B cell (primary cell): ENCODE data around the gene SMIM17. TPM values are rescaled to one million over a fixed set of nuclear protein-coding genes. Genes with fewer than 3 reads are reported as not detected.

Source experiments
- ATAC-seq: fragments of 200-7000 bp; cut with Tn5 transposase; one replicate; pipeline ENCODE4 v1.10.0; 2021; ENCODE audit warnings: low read depth, mild to moderate bottlenecking, moderate number of reproducible peaks, moderate library complexity
- CTCF ChIA-PET: fragments of 350-600 bp; sonication (Branson Sonifier 250); formaldehyde crosslinking; loops from one replicate; lab custom pipeline; 2021; ENCODE audit warnings: antibody characterized with exemption, inconsistent platforms; lab: Charles Lee
- POLR2A ChIA-PET: fragments of 350-600 bp; sonication (Branson Sonifier 250); formaldehyde crosslinking; loops from one replicate; lab custom pipeline; 2021; ENCODE audit warnings: antibody characterized with exemption; lab: Charles Lee
- DNase-seq: peaks from one replicate; pipeline ENCODE4 v3.0.0; 2013
- H2AFZ ChIP-seq: 2 replicates; pipeline ENCODE4 v1.6.1; 2012; ENCODE audit warnings: mild to moderate bottlenecking, low read depth, low read length; ENCODE audit not compliant: insufficient read depth, poor library complexity, severe bottlenecking
- H3K27ac ChIP-seq, 2 donors: 1 replicate in 1 of 2; 2 replicates in 1 of 2; pipeline ENCODE4 v1.5.1; 2012 to 2013; ENCODE audit warnings: low read length in 2 of 2, mild to moderate bottlenecking in 2 of 2, moderate library complexity in 1 of 2
- H3K27me3 ChIP-seq, 4 experiments: fragments of 200-600 bp in 1 of 4; sonication (generic) in 1 of 4; replicated peaks in 1 of 4; 1 replicate in 2 of 4; 2 replicates in 2 of 4; pipeline versions ENCODE4 v1.6.1 to v1.7.0; 2013 to 2016; ENCODE audit warnings: low read length in 3 of 4, mild to moderate bottlenecking in 2 of 4, mixed read lengths in 1 of 4, moderate library complexity in 1 of 4; ENCODE audit not compliant: insufficient read depth in 4 of 4, control insufficient read depth in 3 of 4; ENCODE audit errors: control extremely low read depth in 1 of 4
- H3K36me3 ChIP-seq, 2 experiments: replicated peaks in 1 of 2; 1 replicate in 1 of 2; 2 replicates in 1 of 2; pipeline versions ENCODE4 v1.6.1 to v1.7.1; 2013; ENCODE audit warnings: low read length in 1 of 2; ENCODE audit not compliant: insufficient read depth in 2 of 2, control insufficient read depth in 1 of 2; ENCODE audit errors: control extremely low read depth in 1 of 2, extremely low read depth in 1 of 2
- H3K4me1 ChIP-seq, 2 donors: fragments of 200-600 bp in 1 of 2; sonication (generic) in 1 of 2; 1 replicate in 1 of 2; 2 replicates in 1 of 2; pipeline versions ENCODE4 v1.5.1 to v1.6.1; 2013 to 2017; ENCODE audit warnings: low read length in 2 of 2; ENCODE audit not compliant: control insufficient read depth in 2 of 2, insufficient read depth in 2 of 2
- H3K4me2 ChIP-seq: replicated peaks from 2 replicates; pipeline ENCODE3; 2012; ENCODE audit warnings: mild to moderate bottlenecking, low read depth, low read length; ENCODE audit not compliant: poor library complexity, severe bottlenecking
- H3K4me3 ChIP-seq, 5 experiments: fragments of 200-600 bp in 1 of 5; sonication (generic) in 1 of 5; 1 replicate in 3 of 5; 2 replicates in 2 of 5; pipeline versions ENCODE4 v1.5.1 to v1.7.0; 2011 to 2016; ENCODE audit warnings: low read length in 4 of 5, mild to moderate bottlenecking in 4 of 5, low read depth in 2 of 5, control low read depth in 1 of 5, moderate library complexity in 1 of 5; ENCODE audit not compliant: insufficient read depth in 1 of 5; ENCODE audit errors: control extremely low read depth in 1 of 5, extremely low read depth in 1 of 5
- H3K79me2 ChIP-seq: fragments of 200-600 bp; sonication (generic); one replicate; pipeline ENCODE4 v1.6.0; 2016; ENCODE audit warnings: low read length; ENCODE audit not compliant: control insufficient read depth, insufficient read depth
- H3K9ac ChIP-seq: fragments of 200-600 bp; sonication (generic); 2 replicates; pipeline ENCODE4 v1.6.1; 2017; ENCODE audit warnings: mild to moderate bottlenecking, low read length, moderate library complexity
- H3K9me3 ChIP-seq, 3 donors: one replicate each; pipeline versions ENCODE4 v1.6.1 to v1.7.1; 2013; ENCODE audit warnings: low read length in 2 of 3; ENCODE audit not compliant: control insufficient read depth in 2 of 3, insufficient read depth in 1 of 3; ENCODE audit errors: control extremely low read depth in 1 of 3
- H4K20me1 ChIP-seq: 2 replicates; pipeline ENCODE4 v1.6.0; 2012; ENCODE audit warnings: mild to moderate bottlenecking, low read length; ENCODE audit not compliant: insufficient read depth, control insufficient read depth, poor library complexity, severe bottlenecking
- H3K27ac Mint-ChIP-seq: one replicate; pipeline ENCODE4 v1.8.0; 2021; ENCODE audit warnings: mixed read lengths
- H3K27me3 Mint-ChIP-seq: one replicate; pipeline ENCODE4 v1.8.0; 2021; ENCODE audit warnings: mixed read lengths
- H3K4me1 Mint-ChIP-seq: one replicate; pipeline ENCODE4 v1.8.0; 2021; ENCODE audit warnings: mixed read lengths
- H3K4me3 Mint-ChIP-seq: one replicate; pipeline ENCODE4 v1.8.0; 2021; ENCODE audit warnings: mixed read lengths
- H3K9me3 Mint-ChIP-seq: one replicate; pipeline ENCODE4 v1.8.0; 2022; ENCODE audit warnings: mixed read lengths; ENCODE audit not compliant: insufficient read depth
- EZH2 ChIP-seq: IDR thresholded peaks from 2 replicates; pipeline ENCODE4 v1.6.1; 2012; ENCODE audit warnings: borderline replicate concordance, low read depth, mild to moderate bottlenecking, moderate library complexity, low read length; ENCODE audit not compliant: insufficient read depth, poor library complexity, severe bottlenecking
- WGBS: methylation state at CpG from one replicate; pipeline ENCODE4 v1.1.5; 2013; ENCODE audit warnings: missing lambda C conversion rate; ENCODE audit not compliant: insufficient coverage; 5-methylcytosine and 5-hydroxymethylcytosine counted together
- intact Hi-C: fragments of 100-400 bp; cut with micrococcal nuclease; formaldehyde crosslinking; loops from one replicate; pipeline ENCODE4 v1.10.0; 2022
- polyA plus RNA-seq: library from polyadenylated mRNA; depleted of rRNA; stranded (reverse); fragments of >200 nt; gene quantifications from 2 replicates; pipeline ENCODE4 v1.2.3, GENCODE V29; 2012
- total RNA-seq, 2 donors: library from RNA; stranded (reverse); fragments of 120-200 nt in 1 of 2; gene quantifications; 1 replicate in 1 of 2; 2 replicates in 1 of 2; pipeline versions ENCODE4 v1.2.3 to v1.2.4, GENCODE V29; 2013 to 2022
- TF ChIP-seq, protein P1 (sequence below): fragments of 200-600 bp; IDR thresholded peaks from one replicate; pipeline ENCODE4 v1.8.0; 2022; ENCODE audit warnings: antibody characterized with exemption, mild to moderate bottlenecking

The SMIM17 gene
- total and polyA plus RNA-seq, 2 donors (not counting 1 experiment from before 2014, with no cell fraction given): not detected

DNA sequence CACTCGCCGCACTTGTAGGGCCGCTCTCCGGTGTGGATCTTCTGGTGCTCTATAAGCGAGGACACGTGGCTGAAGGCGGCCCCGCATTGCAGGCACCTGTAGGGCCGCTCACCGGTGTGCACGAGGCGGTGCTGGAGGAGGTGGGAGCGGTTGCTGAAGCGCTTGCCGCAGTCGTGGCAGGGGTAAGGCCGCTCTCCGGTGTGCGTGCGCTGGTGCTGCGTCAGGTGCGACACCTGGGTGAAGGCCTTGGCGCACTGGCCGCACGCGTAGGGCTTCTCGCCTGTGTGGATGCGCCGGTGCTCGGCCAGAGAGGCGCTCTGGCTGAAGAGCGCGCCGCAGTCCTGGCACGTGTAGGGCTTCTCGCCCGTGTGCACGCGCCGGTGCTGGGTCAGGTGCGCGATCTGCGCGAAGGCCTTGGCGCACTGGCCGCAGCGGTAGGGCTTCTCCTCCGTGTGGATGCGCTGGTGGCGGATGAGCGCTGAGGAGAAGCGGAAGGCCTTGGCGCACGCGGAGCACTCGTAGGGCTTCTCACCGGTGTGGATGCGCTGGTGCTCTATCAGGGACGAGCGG lies 21.1 kb downstream of the SMIM17 start:
- no peaks in the 10 kb centered on the region for H3K27me3 ChIP-seq
- intact Hi-C loops: no loop called here
- Mint-ChIP-seq H3K27ac (no peak overlapping the region), H3K9me3 (peaks cover 4% of the 10 kb centered on the region), H3K4me3 (no peak overlapping the region), H3K27me3 (no peaks in the 10 kb centered on the region), H3K4me1 (peaks cover 1% of the 10 kb centered on the region)
- ChIA-PET POLR2A (no interaction called here), CTCF (no interaction called here)
- DNase-seq: no peak
- H3K9me3 ChIP-seq: peaks cover 0 to 89% (median 6%) of the 10 kb centered on the region in 3 donors
- H3K27ac ChIP-seq: no peak overlapping the region
- H3K79me2 ChIP-seq: no peaks in the 10 kb centered on the region
- no peak overlapping the region for H3K9ac ChIP-seq
- H2AFZ ChIP-seq: no peak overlapping the region
- H3K4me1 ChIP-seq: peaks cover 0 to 4% of the 10 kb centered on the region in 2 donors
- ATAC-seq: no peak
- no peaks in the 10 kb centered on the region for H3K36me3 ChIP-seq
- H3K4me2 ChIP-seq: no peak overlapping the region
- no peaks in the 10 kb centered on the region for H4K20me1 ChIP-seq
- WGBS: 97% methylated on average over 60 of the region's 60 CpGs
- no peak overlapping the region for H3K4me3 ChIP-seq
- TF ChIP-seq, protein P1, sequence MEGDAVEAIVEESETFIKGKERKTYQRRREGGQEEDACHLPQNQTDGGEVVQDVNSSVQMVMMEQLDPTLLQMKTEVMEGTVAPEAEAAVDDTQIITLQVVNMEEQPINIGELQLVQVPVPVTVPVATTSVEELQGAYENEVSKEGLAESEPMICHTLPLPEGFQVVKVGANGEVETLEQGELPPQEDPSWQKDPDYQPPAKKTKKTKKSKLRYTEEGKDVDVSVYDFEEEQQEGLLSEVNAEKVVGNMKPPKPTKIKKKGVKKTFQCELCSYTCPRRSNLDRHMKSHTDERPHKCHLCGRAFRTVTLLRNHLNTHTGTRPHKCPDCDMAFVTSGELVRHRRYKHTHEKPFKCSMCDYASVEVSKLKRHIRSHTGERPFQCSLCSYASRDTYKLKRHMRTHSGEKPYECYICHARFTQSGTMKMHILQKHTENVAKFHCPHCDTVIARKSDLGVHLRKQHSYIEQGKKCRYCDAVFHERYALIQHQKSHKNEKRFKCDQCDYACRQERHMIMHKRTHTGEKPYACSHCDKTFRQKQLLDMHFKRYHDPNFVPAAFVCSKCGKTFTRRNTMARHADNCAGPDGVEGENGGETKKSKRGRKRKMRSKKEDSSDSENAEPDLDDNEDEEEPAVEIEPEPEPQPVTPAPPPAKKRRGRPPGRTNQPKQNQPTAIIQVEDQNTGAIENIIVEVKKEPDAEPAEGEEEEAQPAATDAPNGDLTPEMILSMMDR: no peak
- no peak for TF ChIP-seq EZH2

- Histone ChIP-seq H3K9me3 (peaks cover 0 to 87% (median 6%) of the 10 kb centered on the region in 3 donors), H3K4me2 (no peak overlapping the region), H3K9ac (no peak overlapping the region), H3K4me1 (peaks cover 0 to 4% of the 10 kb centered on the region in 2 donors), H3K4me3 (no peak overlapping the region), H3K36me3 (no peaks in the 10 kb centered on the region), H3K27ac (no peak overlapping the region), H3K27me3 (no peaks in the 10 kb centered on the region), H2AFZ (no peak overlapping the region), H3K79me2 (no peaks in the 10 kb centered on the region), H4K20me1 (no peaks in the 10 kb centered on the region)
- intact Hi-C loops: no loop called here
- no peaks in the 10 kb centered on the region for H3K27me3 Mint-ChIP-seq
- ATAC-seq (no peak), DNase-seq (no peak)
- H3K4me3 Mint-ChIP-seq: no peak overlapping the region
- TF ChIP-seq, protein P1: no peak
- ChIA-PET CTCF (no interaction called here), POLR2A (no interaction called here)
- H3K9me3 Mint-ChIP-seq: no peaks in the 10 kb centered on the region
- H3K4me1 Mint-ChIP-seq: peaks cover 1% of the 10 kb centered on the region
- H3K27ac Mint-ChIP-seq: no peak overlapping the region
- 98% methylated on average over 43 of the region's 43 CpGs for WGBS
Measured at GRCh38 chr19:56664511-56664910, 21.6 kb downstream of the SMIM17 start.
